Measurements from ENCODE around the gene GRPEL1.

DNA sequence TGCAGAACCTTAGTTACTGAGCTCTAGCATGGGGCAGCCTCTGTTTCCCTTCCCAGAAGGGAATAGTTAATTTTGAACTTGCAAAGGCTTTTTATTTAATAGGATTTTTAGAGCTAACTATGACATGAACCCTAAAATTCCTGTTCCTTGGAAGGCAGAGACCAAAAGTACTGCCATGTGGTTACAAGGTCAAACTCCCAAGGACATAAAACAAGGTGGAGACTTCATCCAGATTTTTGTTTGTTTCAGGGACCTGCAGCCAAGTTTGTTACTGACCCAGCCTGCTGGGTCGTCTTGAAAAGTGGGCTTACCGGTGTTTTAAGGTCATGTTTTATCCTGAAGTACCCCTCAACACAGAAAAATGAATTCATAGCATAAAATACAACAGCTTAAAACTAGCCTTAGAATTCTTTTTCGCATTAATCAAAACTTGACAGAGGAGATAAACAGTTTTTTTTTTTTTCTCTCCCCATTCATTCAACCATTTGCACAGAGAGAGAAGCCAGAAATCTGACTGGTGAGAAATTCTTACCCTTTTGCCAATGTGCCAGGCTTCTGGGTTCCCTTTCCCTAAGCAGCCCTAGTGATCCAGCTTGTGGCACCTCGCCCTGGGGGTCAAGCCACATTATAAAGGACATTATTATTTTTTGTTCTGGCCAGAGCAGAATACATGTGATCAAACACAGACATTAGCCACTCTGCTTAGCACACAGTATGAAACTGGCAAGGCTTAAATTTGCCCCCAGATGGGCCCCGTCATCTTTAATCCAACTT, 21.5 kb upstream of the GRPEL1 start:
- TF ChIP-seq, protein P1, sequence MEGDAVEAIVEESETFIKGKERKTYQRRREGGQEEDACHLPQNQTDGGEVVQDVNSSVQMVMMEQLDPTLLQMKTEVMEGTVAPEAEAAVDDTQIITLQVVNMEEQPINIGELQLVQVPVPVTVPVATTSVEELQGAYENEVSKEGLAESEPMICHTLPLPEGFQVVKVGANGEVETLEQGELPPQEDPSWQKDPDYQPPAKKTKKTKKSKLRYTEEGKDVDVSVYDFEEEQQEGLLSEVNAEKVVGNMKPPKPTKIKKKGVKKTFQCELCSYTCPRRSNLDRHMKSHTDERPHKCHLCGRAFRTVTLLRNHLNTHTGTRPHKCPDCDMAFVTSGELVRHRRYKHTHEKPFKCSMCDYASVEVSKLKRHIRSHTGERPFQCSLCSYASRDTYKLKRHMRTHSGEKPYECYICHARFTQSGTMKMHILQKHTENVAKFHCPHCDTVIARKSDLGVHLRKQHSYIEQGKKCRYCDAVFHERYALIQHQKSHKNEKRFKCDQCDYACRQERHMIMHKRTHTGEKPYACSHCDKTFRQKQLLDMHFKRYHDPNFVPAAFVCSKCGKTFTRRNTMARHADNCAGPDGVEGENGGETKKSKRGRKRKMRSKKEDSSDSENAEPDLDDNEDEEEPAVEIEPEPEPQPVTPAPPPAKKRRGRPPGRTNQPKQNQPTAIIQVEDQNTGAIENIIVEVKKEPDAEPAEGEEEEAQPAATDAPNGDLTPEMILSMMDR (IDR thresholded peaks at IDR 0.05): no peak
- TF ChIP-seq POLR2A (IDR thresholded peaks at IDR 0.05): no peak
